Esophagus muscularis mucosa (tissue), 3 donors: ENCODE measurements around the gene GNB1.
"Not testable (repeated sequence)": the region's sequence is repeated elsewhere in the genome, so short reads cannot be mapped to it uniquely, and the experiment has no call there.

Source experiments
- POLR2A ChIP-seq: fragments of 450-650 bp; IDR thresholded peaks from one replicate; pipeline ENCODE4 v1.6.1; 2017; ENCODE audit warnings: antibody characterized with exemption, moderate library complexity, mild to moderate bottlenecking, low read depth
- POLR2AphosphoS5 ChIP-seq, 2 donors: sonication (generic); formaldehyde crosslinking; IDR thresholded peaks; one replicate each; pipeline ENCODE4 v1.6.1; 2017; ENCODE audit warnings: antibody characterized with exemption in 2 of 2
- TF ChIP-seq, protein P1 (sequence below), 3 experiments: fragments of 200-600 bp in 2 of 3; fragments of 450-650 bp in 1 of 3; sonication (generic) in 2 of 3; IDR thresholded peaks; one replicate each; pipeline ENCODE4 v1.5.1; 2017 to 2019; ENCODE audit warnings: antibody characterized with exemption in 3 of 3, mild to moderate bottlenecking in 2 of 3, moderate library complexity in 1 of 3

DNA sequence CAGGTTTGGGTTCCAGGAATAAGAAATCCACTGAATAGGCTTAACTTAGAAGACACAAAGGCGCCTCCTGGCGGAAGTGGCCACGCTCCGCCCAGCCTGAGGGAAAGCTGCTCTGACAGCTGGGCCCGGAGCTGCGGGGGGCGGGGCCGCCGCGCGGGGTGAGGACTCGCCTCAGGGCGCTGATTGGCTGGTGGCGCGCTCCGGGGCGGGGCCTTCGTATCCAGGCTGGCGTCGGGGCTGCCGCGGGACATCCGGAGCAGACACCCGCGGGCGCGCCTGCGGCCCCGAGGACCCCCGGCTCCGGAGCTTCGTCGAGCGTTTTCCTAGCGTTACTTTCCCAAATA is 144.3 kb downstream of the GNB1 start:
- TF ChIP-seq, protein P1, sequence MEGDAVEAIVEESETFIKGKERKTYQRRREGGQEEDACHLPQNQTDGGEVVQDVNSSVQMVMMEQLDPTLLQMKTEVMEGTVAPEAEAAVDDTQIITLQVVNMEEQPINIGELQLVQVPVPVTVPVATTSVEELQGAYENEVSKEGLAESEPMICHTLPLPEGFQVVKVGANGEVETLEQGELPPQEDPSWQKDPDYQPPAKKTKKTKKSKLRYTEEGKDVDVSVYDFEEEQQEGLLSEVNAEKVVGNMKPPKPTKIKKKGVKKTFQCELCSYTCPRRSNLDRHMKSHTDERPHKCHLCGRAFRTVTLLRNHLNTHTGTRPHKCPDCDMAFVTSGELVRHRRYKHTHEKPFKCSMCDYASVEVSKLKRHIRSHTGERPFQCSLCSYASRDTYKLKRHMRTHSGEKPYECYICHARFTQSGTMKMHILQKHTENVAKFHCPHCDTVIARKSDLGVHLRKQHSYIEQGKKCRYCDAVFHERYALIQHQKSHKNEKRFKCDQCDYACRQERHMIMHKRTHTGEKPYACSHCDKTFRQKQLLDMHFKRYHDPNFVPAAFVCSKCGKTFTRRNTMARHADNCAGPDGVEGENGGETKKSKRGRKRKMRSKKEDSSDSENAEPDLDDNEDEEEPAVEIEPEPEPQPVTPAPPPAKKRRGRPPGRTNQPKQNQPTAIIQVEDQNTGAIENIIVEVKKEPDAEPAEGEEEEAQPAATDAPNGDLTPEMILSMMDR (IDR thresholded peaks at IDR 0.05): not testable (repeated sequence)
- not testable (repeated sequence) for TF ChIP-seq POLR2A; POLR2AphosphoS5 (IDR thresholded peaks at IDR 0.05)
